Ishikawa (cell line): ENCODE measurements around the gene EMC8.

Source experiments
- MAX ChIP-seq: IDR thresholded peaks from 2 replicates; pipeline ENCODE4 v1.6.1; 2012
- YY1 ChIP-seq: IDR thresholded peaks from 2 replicates; pipeline ENCODE4 v1.6.1; 2012; ENCODE audit warnings: low read depth

GRCh38 chr16:85785927-85786326 lies 13.4 kb downstream of the EMC8 start:
- no peak for TF ChIP-seq YY1
- TF ChIP-seq MAX: no peak
